Measurements from ENCODE around the gene AMDHD1.

Gene AMDHD1

DNA sequence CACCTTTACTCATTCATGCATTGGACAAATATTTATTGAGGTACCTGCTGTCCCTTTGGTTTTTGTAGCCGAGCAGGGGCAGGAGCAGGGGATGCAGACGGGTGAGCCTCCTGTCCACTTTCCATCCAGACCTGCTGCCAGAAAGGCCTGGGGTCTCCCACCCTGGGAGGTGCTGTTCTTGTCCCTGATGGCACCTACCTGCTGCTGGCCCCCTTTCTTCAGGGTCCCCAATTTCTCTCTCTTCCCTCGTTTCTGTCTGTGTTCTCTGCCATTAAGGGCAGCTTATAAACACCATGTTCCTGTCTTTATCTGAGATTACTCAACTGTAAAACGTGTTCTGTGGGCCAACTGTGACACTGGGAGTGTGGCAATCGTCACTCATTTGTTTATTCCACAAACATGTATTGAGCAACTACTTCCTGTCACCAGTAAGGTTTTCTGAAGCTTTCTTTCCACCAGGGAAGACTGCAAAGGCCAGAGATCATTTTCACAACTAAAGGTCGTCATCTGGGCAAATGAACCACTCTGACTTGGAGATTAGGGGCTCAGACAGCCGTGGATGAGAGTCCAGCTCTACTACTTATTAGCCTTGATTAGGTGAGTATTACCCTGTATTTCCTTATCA is 53.0 kb downstream of the AMDHD1 start, which contains the start of gene HAL:
TSS of gene HAL (minus strand) at position 311 of the 625 bp plus-strand sequence. CDS start 434 bp downstream, outside the sequence.
- FAIRE-seq: no peak

DNA sequence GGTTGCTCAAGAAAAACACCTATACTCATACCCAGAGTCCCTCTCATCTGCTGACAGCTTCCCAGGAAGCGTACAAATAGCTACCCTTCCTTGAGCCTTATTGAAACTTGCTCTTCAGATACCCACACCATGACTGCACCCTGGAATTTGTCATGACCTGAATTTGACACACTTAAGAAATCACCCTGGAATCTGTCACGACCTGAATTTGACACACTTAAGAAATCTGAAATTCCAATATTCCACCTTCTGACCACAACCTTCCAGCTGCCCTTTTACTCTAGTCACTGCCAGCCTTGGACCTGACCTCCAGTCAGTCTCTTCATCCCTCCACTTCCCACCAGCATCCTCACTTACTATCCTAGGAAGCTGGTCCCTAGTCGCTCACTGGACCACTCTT is 54.1 kb downstream of the AMDHD1 start:
- no peak for FAIRE-seq

DNA sequence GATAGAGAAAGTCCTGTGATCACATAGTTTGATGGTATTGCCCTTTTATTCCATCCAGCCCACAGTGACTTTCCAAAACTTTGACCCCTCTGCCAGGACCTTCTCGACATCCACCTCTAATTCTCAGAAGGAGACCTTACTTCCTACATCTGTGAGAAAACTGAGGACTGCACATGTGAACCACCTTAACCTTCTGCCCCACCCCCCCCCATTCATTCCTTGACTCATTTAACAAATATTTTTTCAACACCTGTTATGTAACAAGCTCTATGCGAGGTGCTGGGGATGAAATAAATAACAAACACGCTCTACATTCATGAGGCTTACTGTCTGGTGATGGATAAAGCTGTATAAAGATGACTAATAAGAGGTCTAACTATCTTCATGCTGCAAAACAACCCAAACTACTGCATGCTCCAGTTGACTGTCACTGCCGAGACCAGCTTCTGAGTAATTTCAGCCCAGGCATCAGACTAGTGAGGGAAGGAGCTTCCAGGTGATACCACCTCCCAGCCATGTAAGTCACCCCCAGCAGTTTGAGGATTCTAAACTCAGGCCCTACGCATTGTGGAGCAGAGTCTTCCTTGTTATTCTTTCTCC is 54.9 kb downstream of the AMDHD1 start:
- FAIRE-seq: no peak

DNA sequence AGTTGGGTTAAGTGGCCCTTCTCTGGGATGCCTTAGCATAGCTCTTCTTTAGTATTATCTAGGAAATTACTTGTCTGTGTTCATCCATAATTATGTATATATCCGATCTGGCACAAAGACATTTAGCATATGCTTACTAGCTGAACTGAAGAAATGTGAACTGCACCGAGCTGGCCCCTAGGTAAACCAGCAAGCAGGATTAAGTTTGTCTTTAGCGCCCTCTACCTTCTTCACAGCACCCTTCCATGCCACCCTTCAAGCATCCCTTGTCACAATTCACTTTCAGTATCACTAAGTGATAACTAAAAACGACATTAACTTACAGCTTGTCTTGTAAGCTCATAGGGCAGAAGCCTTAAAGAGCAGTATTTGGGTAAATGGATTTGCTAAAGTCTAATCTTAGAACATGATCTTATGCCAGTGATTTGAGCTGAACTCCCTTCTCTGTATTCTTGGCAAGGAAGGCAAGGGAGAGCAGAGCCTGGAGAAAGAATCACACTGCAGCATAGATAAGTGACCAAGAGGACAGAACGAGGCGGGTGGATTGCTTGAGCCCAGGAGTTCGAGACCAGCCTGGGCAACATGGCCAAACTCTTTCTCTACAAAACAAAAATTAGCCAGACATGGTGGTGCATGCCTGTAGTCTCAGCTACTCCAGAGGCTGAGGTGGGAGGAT is 55.6 kb downstream of the AMDHD1 start:
- peak; percentile 85 for FAIRE-seq

DNA sequence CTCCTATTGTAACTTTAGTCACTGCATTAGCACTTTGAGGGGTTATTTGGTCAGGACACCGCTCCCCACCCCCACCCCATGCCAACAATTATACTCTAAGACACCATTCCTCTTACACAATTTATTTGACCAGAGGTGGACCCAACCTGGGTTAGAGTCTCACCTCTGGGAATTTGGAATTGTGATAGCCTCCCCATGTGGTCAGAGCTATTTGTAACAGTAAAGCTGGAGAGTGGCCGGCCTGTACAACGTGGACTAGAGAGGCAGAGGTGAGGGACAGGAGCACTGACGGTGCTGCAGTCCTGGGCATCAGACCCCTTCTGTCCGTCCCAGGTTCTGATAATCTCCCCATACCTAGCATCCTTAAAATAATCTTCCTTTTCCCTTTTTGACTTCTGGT is 56.4 kb downstream of the AMDHD1 start:
- FAIRE-seq: no peak

DNA sequence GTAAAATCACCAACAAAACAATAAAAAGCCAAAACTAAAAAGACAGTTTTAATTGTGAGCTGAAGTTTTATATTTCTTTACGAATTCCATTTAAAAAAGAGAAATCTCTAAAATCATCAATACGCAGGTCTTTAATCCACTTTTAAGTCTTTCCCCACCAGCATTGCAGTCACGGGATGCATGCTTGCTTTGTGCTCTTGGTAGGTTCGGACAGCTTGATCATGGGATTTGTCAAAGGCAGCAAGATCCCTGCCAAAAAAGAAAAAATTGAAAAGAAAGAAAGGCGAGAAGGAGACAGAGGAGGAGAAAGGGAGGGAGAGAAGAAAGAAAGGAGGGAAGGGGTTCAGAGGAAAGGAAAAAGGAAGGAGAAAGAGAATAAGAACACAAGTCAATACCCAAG is 57.7 kb downstream of the AMDHD1 start:
- no peak for FAIRE-seq

DNA sequence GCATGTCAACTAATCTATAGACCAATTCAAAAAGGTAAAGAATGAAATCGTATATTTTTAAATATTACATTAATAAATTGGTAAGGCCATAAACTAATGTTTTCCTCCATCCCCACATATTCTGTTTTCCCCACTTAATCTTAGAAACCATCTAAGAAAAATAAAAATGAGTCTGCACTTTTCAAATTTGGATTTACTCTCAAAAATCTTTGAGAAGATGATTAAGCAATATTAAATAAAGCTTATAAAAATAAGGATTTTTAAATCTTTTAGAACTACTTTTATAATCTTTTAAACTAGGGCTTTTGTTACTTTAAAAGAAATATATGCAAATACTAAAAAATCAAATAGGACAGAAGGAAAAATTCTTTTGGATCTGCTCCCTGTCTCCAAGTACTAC is 63.6 kb downstream of the AMDHD1 start:
- FAIRE-seq: peak; percentile 54

DNA sequence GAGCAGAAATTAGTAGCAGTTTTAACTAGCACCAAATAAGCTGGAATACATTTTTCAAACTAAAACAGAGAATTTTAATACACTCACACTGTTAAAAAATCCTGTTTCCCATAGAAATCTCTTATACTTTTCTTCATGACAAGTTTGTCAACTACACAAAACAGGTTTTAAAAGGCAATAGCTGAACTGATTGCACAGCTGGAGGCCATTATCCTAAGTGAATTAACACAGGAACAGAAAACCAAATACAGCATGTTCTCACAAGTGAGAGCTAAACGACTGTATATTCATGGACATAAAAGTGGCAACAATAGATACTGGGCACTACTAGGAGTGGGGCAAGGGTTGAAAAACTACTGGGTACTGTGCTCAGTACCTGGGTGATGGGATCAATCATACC is 64.6 kb downstream of the AMDHD1 start:
- no peak for FAIRE-seq

DNA sequence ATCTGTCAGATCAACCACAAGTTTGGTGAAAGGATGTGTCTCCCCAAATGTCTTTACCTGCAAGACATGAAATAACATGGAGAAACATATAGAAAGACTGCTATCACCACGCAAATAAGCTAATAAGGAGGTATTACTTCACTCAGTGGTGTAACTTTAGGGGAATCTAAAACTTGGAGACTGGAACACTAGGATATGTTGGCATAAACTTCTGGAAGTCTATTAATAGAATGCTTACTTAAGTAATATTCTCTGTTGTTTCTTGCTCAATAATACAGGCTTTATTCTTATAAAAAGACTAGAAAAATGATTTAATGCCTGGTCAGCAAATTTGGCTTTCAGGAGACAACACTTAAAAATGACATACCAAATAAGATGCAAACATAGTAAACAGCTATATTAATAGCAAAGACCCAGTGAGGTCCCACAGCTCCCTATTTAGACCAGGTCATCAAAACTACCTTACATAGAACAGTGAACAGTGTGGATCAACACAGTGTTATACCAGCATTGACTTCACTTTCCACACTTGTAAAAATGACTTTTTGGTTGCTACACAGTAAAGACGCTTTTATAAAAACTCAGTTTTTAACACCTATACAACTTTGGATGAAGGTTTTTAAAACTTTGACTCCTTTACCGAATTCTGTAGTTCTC is 71.9 kb downstream of the AMDHD1 start:
- FAIRE-seq: no peak

DNA sequence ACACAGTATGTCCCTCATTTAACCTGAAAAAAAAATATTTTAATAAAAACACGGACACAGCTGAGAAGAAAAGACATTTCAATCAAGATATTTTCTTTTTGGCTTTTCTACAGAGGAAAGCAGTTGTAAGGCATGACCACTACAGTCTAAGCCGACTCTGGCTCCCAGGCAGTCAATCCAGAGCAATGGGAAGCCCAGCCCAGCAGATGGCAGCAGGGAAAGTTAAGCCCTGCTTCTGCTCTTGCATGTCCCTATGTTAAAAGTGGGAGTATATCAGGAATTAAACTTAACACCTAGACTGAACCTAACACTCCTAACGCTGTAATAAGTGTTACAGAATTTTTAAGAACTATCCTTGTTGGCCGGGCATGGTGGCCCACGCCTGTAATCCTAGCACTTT is 72.5 kb downstream of the AMDHD1 start:
- FAIRE-seq: no peak
